Measurements from ENCODE around the gene DNAAF2.
"Not testable (repeated sequence)": the region's sequence is repeated elsewhere in the genome, so short reads cannot be mapped to it uniquely, and the experiment has no call there.

Gene DNAAF2

DNA sequence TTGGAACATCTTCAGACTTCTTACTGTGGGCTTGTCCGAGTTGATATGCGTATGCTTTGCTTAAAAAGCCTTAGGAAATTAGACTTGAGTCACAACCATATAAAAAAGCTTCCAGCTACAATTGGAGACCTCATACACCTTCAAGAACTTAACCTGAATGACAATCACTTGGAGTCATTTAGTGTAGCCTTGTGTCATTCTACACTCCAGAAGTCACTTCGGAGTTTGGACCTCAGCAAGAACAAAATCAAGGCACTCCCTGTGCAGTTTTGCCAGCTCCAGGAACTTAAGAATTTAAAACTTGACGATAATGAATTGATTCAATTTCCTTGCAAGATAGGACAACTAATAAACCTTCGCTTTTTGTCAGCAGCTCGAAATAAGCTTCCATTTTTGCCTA lies 27.5 kb downstream of the DNAAF2 start:
- Histone ChIP-seq H4K20me1 (no peaks in the 10 kb centered on the region), H3K4me2 (no peak overlapping the region), H3K4me1 (no peaks in the 10 kb centered on the region), H3K27ac (no peak overlapping the region), H3K9ac (no peak overlapping the region), H3K9me3 (no peaks in the 10 kb centered on the region), H3K4me3 (no peak overlapping the region), H3K36me3 (peaks cover 91% of the 10 kb centered on the region), H3K27me3 (no peaks in the 10 kb centered on the region)
- TF ChIP-seq Cebpa-rat (IDR thresholded peaks at IDR 0.05): no peak

DNA sequence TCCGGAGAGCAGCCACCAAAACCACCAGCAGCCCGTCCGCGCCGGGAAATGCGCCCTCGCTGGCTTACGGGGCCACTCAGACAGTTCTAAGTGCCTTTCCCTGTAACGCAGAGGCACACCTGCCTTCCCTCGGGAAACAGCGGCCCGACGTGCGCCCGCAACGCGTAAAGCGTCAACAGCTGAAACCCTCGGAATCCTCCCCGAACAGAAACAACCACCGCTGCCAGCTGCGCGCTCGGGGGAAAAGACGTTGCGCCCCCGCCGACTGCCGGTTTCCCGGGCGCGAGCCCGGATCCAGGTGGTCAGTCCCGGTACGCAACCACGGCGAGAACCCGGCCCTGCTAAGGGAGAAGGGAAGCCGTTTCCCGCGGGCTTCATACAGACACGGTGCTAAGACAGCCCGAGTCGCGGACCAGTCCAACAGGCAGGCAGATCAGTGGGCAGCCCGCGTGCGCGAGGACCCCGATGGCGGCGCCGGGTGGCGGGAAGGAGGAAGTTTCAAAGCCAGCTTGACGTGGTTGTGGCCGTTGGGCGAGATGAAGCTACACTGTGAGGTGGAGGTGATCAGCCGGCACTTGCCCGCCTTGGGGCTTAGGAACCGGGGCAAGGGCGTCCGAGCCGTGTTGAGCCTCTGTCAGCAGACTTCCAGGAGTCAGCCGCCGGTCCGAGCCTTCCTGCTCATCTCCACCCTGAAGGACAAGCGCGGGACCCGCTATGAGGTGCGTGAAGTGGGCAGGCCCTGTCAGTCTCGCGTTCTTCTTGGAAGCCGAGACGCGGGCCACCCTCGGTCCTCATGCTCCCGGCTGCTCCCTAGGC lies 36.4 kb downstream of the DNAAF2 start, which contains the start of gene LRR1:
Gene LRR1, plus strand, starts transcription at position 456 of the 816 bp plus-strand sequence. Its CDS starts 81 bp downstream, at position 537.
- H3K9me3 ChIP-seq: no peaks in the 10 kb centered on the region
- peaks cover 29% of the 10 kb centered on the region for H3K4me1 ChIP-seq
- H3K4me2 ChIP-seq: peak within 1 kb of the TSS; percentile 89
- 0 out of 2 replicates have a peak, but pooled peaks cover 6% of the 10 kb centered on the region for H4K20me1 ChIP-seq
- H3K9ac ChIP-seq: peak within 1 kb of the TSS; percentile 98
- H3K27me3 ChIP-seq: no peaks in the 10 kb centered on the region
- peak within 1 kb of the TSS; percentile 99 for H3K27ac ChIP-seq
- peak within 1 kb of the TSS; percentile 88 for H3K4me3 ChIP-seq
- TF ChIP-seq Cebpa-rat (IDR thresholded peaks at IDR 0.05): no peak
- peaks cover 24% of the 10 kb centered on the region for H3K36me3 ChIP-seq

DNA sequence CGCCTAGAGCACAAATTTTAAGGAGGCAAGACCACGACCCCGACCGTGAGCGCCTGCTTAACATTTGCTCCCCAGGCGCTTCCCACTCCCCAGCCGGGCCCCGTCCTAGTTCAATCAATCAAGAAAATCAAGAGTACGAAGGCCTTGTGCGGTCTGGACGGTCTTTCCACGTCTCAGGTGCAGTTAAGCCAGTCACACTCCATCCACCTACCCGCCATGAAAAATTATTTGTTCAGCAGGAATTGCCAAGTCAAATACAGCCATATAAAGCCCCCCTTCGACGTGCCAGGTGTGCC lies 36.9 kb downstream of the DNAAF2 start:
- Histone ChIP-seq H3K4me3 (peak overlapping the region; percentile 88), H3K9me3 (no peaks in the 10 kb centered on the region), H4K20me1 (0 out of 2 replicates have a peak, but pooled peaks cover 6% of the 10 kb centered on the region), H3K27ac (peak overlapping the region; percentile 99), H3K4me2 (peak overlapping the region; percentile 89), H3K9ac (peak overlapping the region; percentile 98), H3K36me3 (peaks cover 18% of the 10 kb centered on the region), H3K27me3 (no peaks in the 10 kb centered on the region), H3K4me1 (peaks cover 29% of the 10 kb centered on the region)
- TF ChIP-seq Cebpa-rat (IDR thresholded peaks at IDR 0.05): no peak

DNA sequence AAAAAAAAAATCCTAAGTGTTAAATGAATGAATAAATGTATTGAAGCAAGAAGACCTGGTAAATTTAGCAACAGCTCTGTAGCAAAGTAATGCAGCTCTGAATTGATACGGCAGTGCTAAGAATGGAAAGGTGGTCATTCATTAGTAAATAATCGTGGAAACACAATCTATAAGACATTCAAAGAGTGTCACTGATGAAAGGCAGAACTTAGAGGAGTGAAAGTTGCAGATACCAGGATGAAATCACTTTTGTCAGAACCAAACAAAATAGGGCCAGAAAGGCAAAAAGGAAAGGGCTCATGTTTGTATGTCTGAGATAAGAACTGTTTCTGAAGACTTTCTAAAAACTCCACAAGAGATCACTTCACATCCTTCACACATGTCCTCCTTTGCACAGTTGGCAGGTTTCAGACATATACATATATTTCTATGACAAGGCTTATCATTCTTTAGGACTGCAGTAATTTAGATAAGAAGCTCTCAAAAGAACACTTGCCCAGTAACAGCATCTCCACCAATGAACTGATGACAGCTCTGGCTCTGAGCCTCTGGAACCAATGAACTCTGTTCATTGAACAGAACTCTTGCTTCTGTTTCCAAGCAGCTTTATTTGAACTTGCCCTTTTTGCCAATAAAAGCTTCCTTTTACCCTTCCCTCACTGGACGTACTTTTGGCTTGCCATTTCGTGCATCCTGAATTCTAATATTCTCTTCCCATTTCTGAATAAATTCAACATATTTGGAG lies 40.5 kb downstream of the DNAAF2 start:
- no peak for TF ChIP-seq Cebpa-rat (IDR thresholded peaks at IDR 0.05)
- Histone ChIP-seq H3K36me3 (no peaks in the 10 kb centered on the region), H3K9ac (no peak overlapping the region), H4K20me1 (no peaks in the 10 kb centered on the region), H3K4me2 (no peak overlapping the region), H3K4me1 (peaks cover 17% of the 10 kb centered on the region), H3K9me3 (no peaks in the 10 kb centered on the region), H3K27me3 (no peaks in the 10 kb centered on the region), H3K27ac (no peak overlapping the region), H3K4me3 (no peak overlapping the region)

DNA sequence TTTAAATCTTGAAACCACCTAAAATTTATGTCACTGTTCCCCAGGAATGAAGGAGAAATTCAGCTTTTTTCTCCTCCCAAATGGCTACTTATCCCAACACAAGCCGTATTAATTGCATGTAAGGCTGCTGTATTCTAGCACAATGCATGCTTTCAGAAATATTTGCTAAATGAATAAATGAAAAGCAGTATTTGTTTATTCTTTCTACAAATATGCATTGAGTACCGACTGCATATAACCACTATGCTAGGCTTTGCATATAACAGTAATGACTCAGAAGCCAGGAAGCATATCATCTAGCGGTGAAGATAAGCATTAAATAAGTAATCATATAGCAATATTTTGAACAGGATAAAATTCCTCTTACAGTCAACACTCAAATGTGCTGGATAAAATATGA lies 42.0 kb downstream of the DNAAF2 start:
- no peak for TF ChIP-seq Cebpa-rat (IDR thresholded peaks at IDR 0.05)

DNA sequence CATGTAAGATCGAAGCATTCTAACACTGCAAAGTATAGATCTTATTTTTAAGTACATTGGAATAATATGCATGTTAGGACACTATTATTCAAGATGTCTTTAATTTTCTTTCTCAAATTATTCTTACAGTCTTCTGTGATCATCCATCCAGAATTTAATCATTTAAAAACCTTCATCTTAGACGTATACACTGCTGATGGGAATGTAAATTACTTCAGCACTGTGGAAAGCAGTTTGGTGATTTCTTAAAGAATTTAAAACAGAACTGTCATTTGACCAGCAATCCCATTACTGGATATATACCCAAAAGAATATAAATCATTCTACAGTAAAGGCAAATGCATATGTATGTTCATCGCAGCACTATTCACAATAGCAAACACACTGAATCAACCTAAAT lies 45.7 kb downstream of the DNAAF2 start:
- H3K4me1 ChIP-seq: peaks cover 8% of the 10 kb centered on the region
- H3K27me3 ChIP-seq: no peaks in the 10 kb centered on the region
- H4K20me1 ChIP-seq: peaks cover 16% of the 10 kb centered on the region
- H3K36me3 ChIP-seq: peaks cover 8% of the 10 kb centered on the region
- no peak overlapping the region for H3K9ac ChIP-seq
- no peak overlapping the region for H3K27ac ChIP-seq
- no peak for TF ChIP-seq Cebpa-rat (IDR thresholded peaks at IDR 0.05)
- no peak overlapping the region for H3K4me3 ChIP-seq
- no peaks in the 10 kb centered on the region for H3K9me3 ChIP-seq
- H3K4me2 ChIP-seq: no peak overlapping the region

More for the DNA sequence above, 42.0 kb downstream of the DNAAF2 start:
- H3K4me2 ChIP-seq: no peak overlapping the region
- no peak overlapping the region for H3K4me3 ChIP-seq
- no peaks in the 10 kb centered on the region for H3K9me3 ChIP-seq
- no peaks in the 10 kb centered on the region for H3K36me3 ChIP-seq
- H4K20me1 ChIP-seq: no peaks in the 10 kb centered on the region
- peaks cover 17% of the 10 kb centered on the region for H3K4me1 ChIP-seq
- no peaks in the 10 kb centered on the region for H3K27me3 ChIP-seq
- H3K27ac ChIP-seq: no peak overlapping the region
- H3K9ac ChIP-seq: no peak overlapping the region

DNA sequence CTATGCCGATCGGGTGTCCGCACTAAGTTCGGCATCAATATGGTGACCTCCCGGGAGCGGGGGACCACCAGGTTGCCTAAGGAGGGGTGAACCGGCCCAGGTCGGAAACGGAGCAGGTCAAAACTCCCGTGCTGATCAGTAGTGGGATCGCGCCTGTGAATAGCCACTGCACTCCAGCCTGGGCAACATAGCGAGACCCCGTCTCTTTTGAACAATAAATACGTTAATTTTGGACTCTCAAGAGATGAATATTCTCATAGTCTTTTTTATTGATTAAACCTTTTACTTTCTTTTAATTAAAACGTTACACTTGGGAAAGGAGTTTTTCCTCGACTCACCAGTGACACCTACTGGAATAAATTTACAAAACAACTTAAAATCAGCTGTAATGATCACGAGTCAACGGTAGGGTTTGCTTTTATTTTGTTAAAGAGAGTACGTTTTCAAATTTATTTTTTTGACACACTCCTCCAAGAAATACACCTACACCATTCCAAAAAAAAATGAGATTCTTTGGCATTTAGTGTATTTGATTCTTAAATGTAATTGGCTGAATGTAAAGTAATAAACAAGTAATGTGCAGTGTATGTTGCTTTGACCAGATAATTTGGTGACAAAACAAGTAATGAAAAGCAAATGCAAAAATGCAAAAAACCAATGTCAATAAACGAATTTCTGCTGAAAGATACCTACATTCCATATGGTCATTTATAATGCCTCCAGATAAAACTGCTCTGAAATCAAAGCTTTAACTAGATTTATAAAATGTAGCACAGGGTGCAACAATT lies 48.2 kb downstream of the DNAAF2 start:
- H3K9me3 ChIP-seq: no peaks in the 10 kb centered on the region
- H4K20me1 ChIP-seq: peaks cover 41% of the 10 kb centered on the region
- peaks cover 33% of the 10 kb centered on the region for H3K36me3 ChIP-seq
- no peak for TF ChIP-seq Cebpa-rat (IDR thresholded peaks at IDR 0.05)
- peak overlapping the region; percentile 68 for H3K27ac ChIP-seq
- H3K4me2 ChIP-seq: 0 out of 2 replicates have a peak overlapping the region, but pooled peaks have one; percentile 11
- peak overlapping the region; percentile 81 for H3K4me3 ChIP-seq
- no peaks in the 10 kb centered on the region for H3K27me3 ChIP-seq
- peaks cover 27% of the 10 kb centered on the region for H3K4me1 ChIP-seq
- peak overlapping the region; percentile 98; the same call in 1 of the 2 replicates for H3K9ac ChIP-seq

DNA sequence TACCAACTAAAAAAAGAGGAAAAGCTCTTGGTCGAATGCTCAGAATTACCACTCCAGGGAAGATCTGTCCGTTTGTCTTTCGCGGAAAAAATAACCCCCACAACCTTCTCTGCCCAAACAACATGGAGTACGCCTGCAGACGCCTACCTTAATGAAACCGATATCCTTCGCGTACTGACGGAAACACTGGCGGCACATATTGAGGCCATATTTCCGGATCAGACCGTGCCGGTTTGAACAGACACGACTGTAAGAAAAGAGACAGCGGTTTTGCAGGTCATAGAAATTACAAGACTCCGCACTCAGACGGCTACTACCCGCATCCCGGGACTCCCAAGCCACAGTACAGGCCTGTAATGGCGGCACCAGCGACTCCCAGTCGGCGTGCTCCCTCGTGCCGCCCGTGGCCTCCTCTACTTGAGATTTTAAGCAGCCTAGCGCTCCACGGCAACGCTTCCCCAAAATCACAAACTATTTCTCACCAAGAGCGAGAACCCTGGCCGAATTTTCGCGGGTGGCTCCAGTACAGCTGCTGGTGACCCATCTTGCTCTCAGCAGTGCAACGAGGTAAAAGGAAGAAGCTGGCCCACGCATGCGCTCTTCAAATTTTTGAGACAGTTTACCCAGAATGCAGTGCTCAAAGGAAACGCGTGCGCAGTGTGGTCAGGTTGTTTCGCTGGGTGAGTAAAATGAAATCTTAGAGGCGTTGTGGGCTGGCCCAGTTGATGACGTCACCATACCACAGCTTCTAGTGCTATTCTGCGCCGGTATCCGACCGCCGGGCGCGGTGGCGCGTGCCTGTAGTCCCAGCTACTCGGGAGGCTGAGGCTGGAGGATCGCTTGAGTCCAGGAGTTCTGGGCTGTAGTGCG lies 49.0 kb downstream of the DNAAF2 start, which contains the start of gene RPS29:
Gene RPS29, minus strand, starts transcription at position 578 of the 870 bp plus-strand sequence. Its CDS starts 34 bp downstream, at position 544.
- Histone ChIP-seq H3K27ac (peak within 1 kb of the TSS; percentile 98), H3K9ac (peak within 1 kb of the TSS; percentile 98), H4K20me1 (peaks cover 49% of the 10 kb centered on the region), H3K36me3 (peaks cover 41% of the 10 kb centered on the region), H3K9me3 (no peaks in the 10 kb centered on the region), H3K4me3 (peak within 1 kb of the TSS; percentile 81), H3K4me2 (peak within 1 kb of the TSS; percentile 91), H3K4me1 (peaks cover 33% of the 10 kb centered on the region), H3K27me3 (no peaks in the 10 kb centered on the region)
- no peak for TF ChIP-seq Cebpa-rat (IDR thresholded peaks at IDR 0.05)

DNA sequence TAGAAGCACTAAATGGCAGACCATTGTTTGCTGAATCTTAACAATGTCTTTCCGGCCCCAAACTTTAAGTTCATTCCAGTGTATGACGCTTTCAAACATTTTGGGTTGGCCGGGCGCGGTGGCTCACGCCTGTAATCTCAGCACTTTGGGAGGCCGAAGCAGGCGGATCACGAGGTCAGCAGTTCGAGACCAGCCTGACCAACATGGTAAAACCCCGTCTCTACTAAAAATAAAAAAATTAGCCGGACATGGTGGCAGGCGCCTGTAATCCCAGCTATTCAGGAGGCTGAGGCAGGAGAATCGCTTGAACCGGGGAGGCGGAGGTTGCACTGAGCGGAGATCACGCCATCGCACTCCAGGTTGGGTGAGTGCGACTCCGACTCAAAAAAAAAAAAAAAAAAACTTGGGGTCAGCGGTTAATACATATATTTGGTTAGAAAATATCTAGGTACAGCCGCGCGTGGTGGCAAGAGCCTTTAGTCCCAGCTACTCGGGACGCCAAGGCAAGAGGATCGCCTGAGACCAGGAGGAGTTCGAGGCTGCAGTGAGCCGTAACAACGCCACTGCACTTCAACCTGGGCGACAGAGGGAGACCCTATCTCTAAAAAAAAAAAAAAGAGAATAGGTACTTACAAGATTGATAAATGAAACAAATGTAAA lies 49.9 kb downstream of the DNAAF2 start:
- Histone ChIP-seq H3K27ac (peak overlapping the region; percentile 98), H3K4me2 (peak overlapping the region; percentile 91), H4K20me1 (peaks cover 59% of the 10 kb centered on the region), H3K9ac (peak overlapping the region; percentile 98), H3K4me1 (peaks cover 37% of the 10 kb centered on the region), H3K36me3 (peaks cover 51% of the 10 kb centered on the region), H3K4me3 (peak overlapping the region; percentile 81)
- not testable (repeated sequence) for H3K9me3 ChIP-seq, H3K27me3 ChIP-seq
